Glutamatergic neuron (in vitro differentiated cells): ENCODE results near the gene ING2. TPM values are rescaled to one million over a fixed set of nuclear protein-coding genes. Genes with fewer than 3 reads are reported as not detected.

Experiments used
- DNase-seq: peaks from one replicate; pipeline ENCODE4 v3.0.0; 2022
- H3K27ac Mint-ChIP-seq: one replicate; pipeline ENCODE4 v1.8.0; 2020; ENCODE audit warnings: mild to moderate bottlenecking, mixed read lengths, inconsistent platforms; ENCODE audit not compliant: unreplicated experiment
- H3K27me3 Mint-ChIP-seq: one replicate; pipeline ENCODE4 v1.8.0; 2020; ENCODE audit warnings: mild to moderate bottlenecking, moderate library complexity, mixed read lengths, inconsistent platforms; ENCODE audit not compliant: unreplicated experiment
- H3K36me3 Mint-ChIP-seq: one replicate; pipeline ENCODE4 v1.8.0; 2020; ENCODE audit warnings: mild to moderate bottlenecking, mixed read lengths, inconsistent platforms; ENCODE audit not compliant: unreplicated experiment
- H3K4me1 Mint-ChIP-seq: one replicate; pipeline ENCODE4 v1.8.0; 2020; ENCODE audit warnings: mild to moderate bottlenecking, low read depth, mixed read lengths, inconsistent platforms; ENCODE audit not compliant: unreplicated experiment
- H3K4me3 Mint-ChIP-seq: one replicate; pipeline ENCODE4 v1.8.0; 2020; ENCODE audit warnings: mild to moderate bottlenecking, mixed read lengths, inconsistent platforms; ENCODE audit not compliant: unreplicated experiment
- H3K9me3 Mint-ChIP-seq: one replicate; pipeline ENCODE4 v1.8.0; 2020; ENCODE audit warnings: mild to moderate bottlenecking, moderate library complexity, mixed read lengths, inconsistent platforms; ENCODE audit not compliant: unreplicated experiment
- CTCF ChIP-seq: fragments of 200-600 bp; sonication (generic); IDR thresholded peaks from one replicate; pipeline ENCODE4 v1.5.0; 2021; ENCODE audit not compliant: partially characterized antibody, unreplicated experiment
- total RNA-seq: library from RNA; stranded (reverse); fragmentation: NEBNext Ultra II Directional; extraction: Animal tissue kit (Norgen Biotek cat#: 25700); gene quantifications from one replicate; pipeline ENCODE4 v1.2.1, GENCODE V29; 2021; ENCODE audit not compliant: unreplicated experiment

Gene ING2
- total RNA-seq, 1 donor from 2014 or later, result 4.8 TPM

DNA sequence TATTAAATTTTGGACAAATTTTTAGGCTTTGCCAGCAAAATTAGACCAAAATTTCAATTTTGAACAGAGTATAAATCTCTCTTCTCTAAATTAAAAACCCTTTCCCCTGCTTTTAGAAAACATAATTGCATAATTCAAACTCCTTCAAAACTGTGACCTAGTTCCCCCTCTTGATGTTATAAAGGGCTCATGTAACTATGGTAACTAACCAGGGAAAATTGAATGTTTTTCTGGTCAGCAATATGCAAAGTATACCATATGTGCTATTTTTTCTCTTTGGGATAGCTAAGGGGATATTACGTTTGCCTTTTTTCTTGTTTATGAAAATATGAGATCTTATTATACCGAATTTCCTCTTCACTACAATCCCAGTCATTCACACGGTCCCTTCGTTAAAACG is 5.1 kb upstream of the ING2 start:
- Mint-ChIP-seq H3K27ac (no peak overlapping the region), H3K36me3 (no peaks in the 10 kb centered on the region), H3K4me1 (peaks cover 11% of the 10 kb centered on the region), H3K4me3 (no peak overlapping the region), H3K9me3 (peaks cover 4% of the 10 kb centered on the region), H3K27me3 (peaks cover 8% of the 10 kb centered on the region)
- DNase-seq, result no peak
- no peak for TF ChIP-seq CTCF

- no peak for TF ChIP-seq CTCF
- peaks cover 11% of the 10 kb centered on the region for H3K4me1 Mint-ChIP-seq
- peaks cover 8% of the 10 kb centered on the region for H3K27me3 Mint-ChIP-seq
- H3K36me3 Mint-ChIP-seq, result no peaks in the 10 kb centered on the region
- peak overlapping the region; percentile 89 for H3K4me3 Mint-ChIP-seq
- peak overlapping the region; percentile 82 for H3K27ac Mint-ChIP-seq
- peaks cover 10% of the 10 kb centered on the region for H3K9me3 Mint-ChIP-seq
- no peak for DNase-seq
Measured at GRCh38 chr4:183503497-183504063, 1.3 kb upstream of the ING2 start.

DNA sequence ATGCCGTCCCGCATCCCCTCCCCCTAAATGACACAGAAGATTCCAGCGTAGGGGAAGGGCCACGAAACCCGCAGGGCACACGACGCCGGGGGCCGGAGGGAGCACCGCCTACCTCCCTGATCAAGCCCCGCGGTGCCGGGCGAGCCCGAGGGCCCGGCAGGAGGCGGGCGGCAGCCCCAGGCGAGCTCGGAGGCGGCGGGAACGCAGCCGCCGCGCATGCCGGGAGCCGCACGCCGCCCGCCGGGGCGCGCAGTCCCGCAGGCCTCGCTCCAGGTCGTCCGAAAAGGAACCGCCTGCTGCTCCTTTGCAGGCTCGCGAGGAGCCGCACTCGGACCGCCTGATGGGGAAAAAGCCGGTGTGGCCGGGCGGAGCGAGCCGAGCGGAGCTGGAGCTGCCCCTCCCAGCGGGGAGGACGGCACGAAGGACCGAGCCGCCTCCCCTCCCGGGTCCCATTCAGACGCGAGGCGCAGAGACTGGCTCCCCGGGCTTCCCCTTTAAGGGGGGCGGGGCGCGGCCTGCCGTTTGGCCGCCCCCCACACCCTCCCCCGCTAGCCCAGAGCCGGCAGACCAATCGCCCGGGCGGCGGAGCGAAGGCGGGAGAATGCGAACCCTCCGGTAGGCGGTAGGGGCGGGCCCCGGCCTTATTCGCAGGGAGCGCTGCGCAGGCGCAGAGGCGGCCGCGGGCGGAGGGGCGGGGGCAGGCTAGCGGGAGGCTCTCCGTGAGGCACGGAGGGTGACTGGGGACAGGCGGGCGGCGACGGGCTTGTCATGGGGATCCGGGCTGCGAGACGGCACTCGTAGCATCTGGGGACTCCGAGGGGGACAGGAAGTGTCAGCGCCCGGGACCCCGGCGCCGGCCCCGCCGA is 561 bp upstream of the ING2 start:
- Mint-ChIP-seq H3K4me3 (peak overlapping the region; percentile 89), H3K9me3 (peaks cover 10% of the 10 kb centered on the region), H3K27me3 (peaks cover 8% of the 10 kb centered on the region), H3K36me3 (no peaks in the 10 kb centered on the region), H3K27ac (peak overlapping the region; percentile 82), H3K4me1 (peaks cover 11% of the 10 kb centered on the region)
- DNase-seq, result peak; percentile 99
- TF ChIP-seq CTCF, result no peak

DNA sequence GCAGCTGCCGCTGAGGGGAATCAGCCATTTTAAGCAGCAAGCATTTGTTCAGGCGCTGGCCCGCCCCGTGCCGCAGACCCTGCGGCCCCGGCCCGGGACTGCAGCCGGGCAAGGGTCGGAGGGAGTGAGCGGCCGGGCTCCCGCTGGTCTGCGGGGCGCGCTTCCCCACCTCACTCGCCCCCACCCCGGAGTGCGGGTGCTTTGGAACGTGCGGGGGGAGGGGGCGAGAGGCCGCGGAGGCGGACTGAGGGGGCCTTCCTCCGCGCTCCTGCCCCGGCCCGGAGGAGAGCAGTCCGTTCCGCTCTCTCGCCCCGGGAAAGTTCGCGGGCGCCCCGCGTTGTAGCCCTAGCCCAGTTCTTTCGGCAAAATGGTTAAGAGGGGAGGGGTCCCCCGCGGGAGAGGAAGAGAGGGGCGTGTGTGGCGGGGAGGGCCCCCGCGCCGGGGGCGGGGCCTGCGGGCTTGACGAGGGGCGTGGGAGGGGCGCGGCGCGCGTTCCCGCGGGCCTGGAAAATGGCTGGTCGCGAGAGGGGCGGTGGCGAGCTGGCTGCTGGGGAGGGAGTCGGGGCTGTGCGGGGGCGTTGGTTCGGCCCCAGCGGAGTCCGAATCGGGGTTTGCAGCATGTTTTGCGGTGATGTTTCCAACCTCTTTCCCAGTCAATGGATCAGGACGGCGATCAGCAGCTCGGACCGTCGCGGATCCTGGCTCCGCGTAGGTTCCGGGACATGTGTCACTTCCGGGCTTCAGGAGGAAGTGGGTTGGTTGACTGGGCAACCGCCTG is 942 bp downstream of the ING2 start:
- Mint-ChIP-seq H3K36me3 (no peaks in the 10 kb centered on the region), H3K4me1 (peaks cover 9% of the 10 kb centered on the region), H3K4me3 (peak overlapping the region; percentile 90), H3K27me3 (peaks cover 8% of the 10 kb centered on the region), H3K9me3 (peaks cover 10% of the 10 kb centered on the region), H3K27ac (peak overlapping the region; percentile 86)
- TF ChIP-seq CTCF, result no peak
- DNase-seq, result peak; percentile 84

DNA sequence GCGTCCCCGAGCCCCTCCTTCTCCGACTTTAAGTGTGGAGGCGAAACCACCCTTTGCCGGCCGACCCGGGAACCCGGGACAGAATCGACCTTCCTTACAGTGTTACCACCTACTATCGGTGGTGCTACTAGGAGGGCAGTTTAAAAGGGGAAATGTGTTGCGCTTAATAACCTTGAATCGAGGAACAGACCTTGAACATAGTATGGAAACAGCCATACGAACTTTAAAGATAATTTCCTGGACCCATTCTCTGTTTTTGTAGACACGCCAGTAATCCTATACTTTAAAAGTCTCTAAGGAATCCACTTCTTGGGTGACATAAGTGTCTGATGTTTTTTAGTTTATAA is 1.5 kb downstream of the ING2 start:
- Mint-ChIP-seq H3K4me1 (peaks cover 9% of the 10 kb centered on the region), H3K27me3 (peaks cover 8% of the 10 kb centered on the region), H3K4me3 (peak overlapping the region; percentile 90), H3K36me3 (no peaks in the 10 kb centered on the region), H3K27ac (peak overlapping the region; percentile 86), H3K9me3 (peaks cover 10% of the 10 kb centered on the region)
- no peak for TF ChIP-seq CTCF
- no peak for DNase-seq
